HG02943 (cell line): ENCODE measurements around the gene CHFR.
"Not testable (repeated sequence)": the region's sequence is repeated elsewhere in the genome, so short reads cannot be mapped to it uniquely, and the experiment has no call there.

Experiments
- ATAC-seq: cut with Tn5 transposase; IDR thresholded peaks from one replicate; pipeline ENCODE4 v1.9.1; 2021; ENCODE audit warnings: mild to moderate bottlenecking, low read depth, moderate library complexity; ENCODE audit not compliant: unreplicated experiment

CHFR gene

DNA sequence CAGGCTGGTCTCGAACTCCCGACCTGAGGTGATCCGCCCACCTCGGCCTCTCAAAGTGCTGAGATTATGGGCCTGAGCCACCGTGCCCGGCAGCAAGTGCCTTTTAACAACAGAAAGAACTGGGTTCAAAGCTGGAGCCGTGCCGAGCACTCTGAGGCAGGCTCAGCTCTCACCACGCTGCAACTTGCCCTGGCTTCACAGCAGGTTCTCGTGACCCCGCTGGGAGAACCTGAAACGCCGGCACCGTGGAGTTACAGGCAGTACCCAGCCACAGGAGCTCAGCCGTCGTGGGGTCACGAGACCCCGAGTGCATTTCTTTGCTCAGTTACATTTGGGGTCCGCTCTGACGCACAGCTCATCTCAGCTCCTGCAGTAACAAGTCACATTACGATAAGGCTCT is 73.2 kb downstream of the CHFR start:
- ATAC-seq: no peak

DNA sequence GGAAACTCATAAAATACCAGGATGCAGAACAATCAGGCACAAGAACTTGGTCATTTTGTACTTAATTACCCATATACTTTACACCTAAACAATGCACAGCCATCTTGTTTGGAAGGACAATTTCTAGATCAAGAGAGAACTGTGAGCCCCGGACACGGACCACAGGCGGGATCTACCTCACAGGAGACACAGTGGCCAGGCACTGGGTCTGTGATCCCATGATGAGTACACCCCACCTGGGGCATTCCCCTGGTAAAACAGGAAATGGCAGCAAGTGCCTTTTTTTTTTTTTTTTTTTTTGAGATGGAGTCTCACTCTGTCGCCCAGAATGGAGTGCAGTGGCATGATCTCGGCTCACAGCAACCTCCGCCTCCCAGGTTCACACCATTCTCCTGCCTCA is 74.0 kb downstream of the CHFR start:
- ATAC-seq: no peak

- no peak for ATAC-seq
Observed at GRCh38 chr12:132812631-132813305, 74.6 kb downstream of the CHFR start.

DNA sequence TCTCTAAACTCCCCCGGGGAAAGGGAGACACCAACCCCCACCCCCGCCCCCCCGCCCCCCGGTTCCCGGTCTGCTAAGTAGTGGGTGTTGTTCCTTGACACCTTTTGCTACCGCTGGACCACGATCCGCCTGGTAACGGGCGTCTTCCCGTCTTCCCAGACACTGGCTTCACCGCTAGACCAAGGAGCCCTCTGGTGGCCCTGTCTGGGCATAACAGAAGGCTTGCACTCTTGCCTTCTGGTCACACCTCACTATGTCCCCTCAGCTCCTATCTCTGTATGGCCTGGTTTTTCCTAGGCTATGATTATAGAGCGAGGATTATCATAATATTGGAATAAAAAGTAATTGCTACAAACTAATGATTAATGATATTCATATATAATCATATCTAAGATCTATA is 78.0 kb downstream of the CHFR start:
- ATAC-seq: not testable (repeated sequence)

DNA sequence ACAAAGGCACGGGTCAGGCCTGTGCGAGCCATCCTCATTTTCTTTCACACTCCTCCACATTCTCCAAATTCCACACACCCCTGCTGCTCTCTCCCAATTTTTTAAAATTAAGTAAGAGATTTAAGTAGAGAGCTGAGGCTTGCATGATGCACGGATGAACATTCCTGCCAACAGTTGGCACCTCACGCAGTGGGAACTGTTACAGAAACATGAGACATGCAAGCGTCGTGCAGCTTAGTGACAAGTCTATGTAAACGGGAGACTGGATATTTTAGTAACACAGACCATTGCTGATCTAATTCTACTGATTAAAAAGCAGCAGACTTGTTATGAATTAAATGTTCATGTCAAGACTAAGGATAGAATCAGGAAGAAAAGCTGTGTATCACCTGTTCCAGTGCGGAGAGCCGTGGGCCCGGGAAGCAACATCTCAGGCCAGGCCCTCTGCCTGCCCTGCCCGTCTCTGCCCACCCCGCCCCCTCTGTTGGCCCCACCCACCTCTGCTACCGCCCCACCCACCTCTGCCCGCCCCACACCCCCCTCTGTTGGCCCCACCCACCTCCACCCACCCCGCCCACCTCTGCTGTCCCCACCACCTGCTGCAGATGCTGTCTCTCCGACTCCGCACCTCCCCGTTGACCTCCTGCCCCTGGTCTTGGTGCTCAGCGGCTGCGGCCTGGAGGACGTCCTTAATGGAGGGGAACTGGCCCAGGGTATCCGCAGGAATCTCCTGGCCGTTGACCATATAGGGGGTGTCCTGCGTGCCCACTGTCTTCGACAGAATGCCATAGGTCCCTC is 79.9 kb downstream of the CHFR start:
- ATAC-seq: no peak

- no peak for ATAC-seq
Observed at GRCh38 chr12:132806857-132807256, 80.5 kb downstream of the CHFR start.

- no peak for ATAC-seq
Observed at GRCh38 chr12:132804426-132804861, 83.0 kb downstream of the CHFR start.

- ATAC-seq: no peak
Observed at GRCh38 chr12:132803888-132804287, 83.5 kb downstream of the CHFR start.

DNA sequence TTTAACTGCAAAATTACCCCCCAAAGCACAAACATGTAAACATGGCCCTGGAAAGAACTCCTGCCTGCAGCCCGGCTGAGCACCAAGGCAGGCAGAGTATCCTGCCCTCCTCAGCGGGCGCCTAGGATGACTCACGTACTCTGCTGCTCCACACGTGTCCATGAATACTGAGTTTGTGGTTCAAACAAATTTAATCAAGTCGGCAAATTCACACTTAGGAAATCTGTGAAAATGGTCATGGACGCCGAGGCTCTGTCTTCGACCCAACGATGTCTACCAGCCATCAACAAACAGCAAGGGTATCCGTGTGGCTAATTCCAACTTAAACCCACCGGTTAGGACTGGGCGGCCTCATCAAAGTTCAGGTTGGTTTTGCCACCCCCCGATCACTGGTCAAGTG is 84.3 kb downstream of the CHFR start:
- ATAC-seq: no peak

GRCh38 chr12:132801741-132802140 is 85.7 kb downstream of the CHFR start:
- no peak for ATAC-seq

- ATAC-seq: no peak
Observed at GRCh38 chr12:132798836-132799235, 88.6 kb downstream of the CHFR start.

DNA sequence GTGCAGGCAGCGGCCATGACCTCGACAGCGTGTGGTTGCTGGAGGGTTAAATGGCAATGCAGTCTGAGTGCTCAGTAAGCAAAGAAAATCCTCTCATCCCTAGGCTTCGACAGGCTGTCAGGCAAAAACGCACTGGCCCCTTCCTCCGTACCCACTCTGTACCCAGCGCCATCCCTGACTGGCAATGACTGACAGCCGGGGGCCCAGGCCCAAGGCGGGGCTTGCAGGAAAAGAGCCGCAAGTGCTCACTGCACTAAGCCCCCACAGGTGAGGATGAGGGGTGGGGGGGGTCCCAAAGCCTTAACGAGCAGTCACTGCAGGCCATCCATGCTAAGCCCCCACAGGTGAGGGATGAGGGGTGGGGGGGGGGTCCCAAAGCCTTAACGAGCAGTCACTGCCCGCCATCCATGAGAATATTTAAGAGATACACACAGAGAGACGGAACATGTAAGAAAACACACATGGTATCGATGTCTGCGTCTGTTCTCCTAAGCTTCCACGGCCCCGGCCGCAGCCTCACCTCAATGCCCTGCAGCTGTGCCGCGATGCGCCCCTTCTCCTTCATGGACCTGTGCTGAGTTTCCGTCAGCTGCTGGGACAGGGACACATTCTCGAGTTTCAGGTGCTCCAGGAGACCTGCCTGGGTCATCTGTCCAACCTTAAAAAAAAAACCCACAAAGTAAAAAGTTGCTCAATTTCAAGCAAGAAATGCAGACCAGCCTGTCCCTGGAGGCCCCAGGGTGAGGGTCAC is 89.4 kb downstream of the CHFR start:
- ATAC-seq: no peak

- ATAC-seq: no peak
Observed at GRCh38 chr12:132795847-132796246, 91.6 kb downstream of the CHFR start.

DNA sequence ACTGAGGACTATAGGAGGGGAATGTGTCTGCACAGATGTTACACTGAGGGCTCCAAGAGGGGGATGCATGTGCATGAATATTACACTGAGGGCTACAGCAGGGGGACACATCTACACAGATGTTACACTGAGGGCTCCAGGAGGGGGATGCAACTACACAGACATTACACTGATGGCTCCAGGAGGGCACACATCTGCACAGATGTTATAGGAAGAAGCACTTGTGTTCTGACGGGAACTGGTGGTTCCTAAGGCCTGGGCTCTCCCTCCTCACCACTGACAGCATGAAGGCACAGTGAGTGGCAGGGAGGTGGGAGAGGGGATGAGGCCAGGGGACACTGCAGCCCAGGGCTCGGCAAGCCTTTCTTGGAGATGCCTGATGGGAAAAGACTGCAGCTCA is 95.5 kb downstream of the CHFR start:
- not testable (repeated sequence) for ATAC-seq

- ATAC-seq: no peak
Observed at GRCh38 chr12:132789099-132789471, 98.3 kb downstream of the CHFR start.

DNA sequence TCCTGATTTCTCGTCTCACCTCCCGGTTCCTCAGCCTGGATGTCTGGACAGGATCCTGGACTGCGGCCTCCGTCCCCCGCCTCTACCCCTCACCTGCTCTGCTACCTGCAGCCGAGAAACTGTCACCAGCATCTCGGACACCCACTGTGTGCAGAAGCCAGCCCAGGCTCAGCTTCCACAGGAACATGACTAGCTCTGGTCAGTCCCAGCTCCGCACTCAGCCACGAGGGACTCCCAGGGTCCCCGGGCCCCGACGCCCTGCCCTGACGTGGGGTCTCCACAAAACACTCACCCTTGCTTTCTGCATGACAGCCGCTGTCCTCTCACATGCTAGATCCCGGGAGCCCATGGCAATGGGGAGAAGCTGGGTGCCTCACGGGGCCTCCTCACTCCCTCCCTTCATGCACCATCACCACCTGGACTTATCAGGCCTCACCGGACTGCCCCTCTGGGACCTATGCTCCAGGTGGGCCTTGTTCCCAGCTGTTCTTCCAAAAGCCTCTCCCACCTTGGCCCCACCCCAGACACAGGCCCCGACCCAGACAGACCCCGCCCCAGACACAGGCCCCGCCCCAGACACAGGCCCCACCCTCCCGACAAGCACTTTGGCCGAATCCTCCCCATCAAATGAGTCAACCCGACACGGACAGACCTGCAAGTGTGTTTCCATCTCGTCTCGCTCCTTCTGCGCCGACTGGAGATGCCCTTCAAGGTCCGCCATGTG is 98.9 kb downstream of the CHFR start:
- no peak for ATAC-seq

GRCh38 chr12:132787877-132788276 is 99.5 kb downstream of the CHFR start:
- ATAC-seq: no peak

GRCh38 chr12:132786192-132786591 is 101.2 kb downstream of the CHFR start:
- no peak for ATAC-seq

- no peak for ATAC-seq
Observed at GRCh38 chr12:132784580-132784979, 102.8 kb downstream of the CHFR start.

DNA sequence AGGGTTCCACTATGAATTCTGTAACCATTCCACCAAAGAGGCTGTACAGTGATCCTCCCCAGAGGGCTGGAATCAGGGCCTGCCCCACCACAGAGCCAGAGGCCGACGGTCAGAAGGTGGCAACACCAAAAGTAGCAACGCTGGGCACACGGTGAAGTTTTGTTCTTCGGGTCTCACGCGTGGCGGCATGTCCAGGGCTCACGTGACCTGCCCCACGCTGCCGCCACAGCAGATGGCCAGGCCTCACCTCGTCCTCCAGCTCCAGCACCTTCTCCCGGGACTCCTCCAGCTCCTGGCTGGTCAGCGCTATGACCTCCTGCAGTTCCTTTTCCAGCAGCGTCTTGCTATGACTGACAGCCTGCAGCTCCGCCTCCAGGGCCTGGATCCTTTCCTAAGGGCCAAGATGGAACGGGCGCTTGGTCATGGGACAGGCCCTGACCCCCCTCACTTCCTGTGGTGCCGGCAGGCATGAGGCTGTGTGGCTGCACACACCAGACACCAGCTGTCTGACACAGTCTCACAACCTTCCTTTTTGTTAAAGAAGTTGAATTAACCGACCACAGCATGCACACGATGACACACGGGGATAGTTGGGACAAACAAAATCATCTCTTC is 103.4 kb downstream of the CHFR start:
- no peak for ATAC-seq
